Ishikawa (cell line): ENCODE results near the gene HOXC6.

Experiments
- CEBPB ChIP-seq: IDR thresholded peaks from 2 replicates; pipeline ENCODE4 v1.6.1; 2012
- CREB1 ChIP-seq: IDR thresholded peaks from 2 replicates; pipeline ENCODE4 v1.6.1; 2012; ENCODE audit warnings: low read depth
- EGR1 ChIP-seq: IDR thresholded peaks from 2 replicates; pipeline ENCODE4 v1.6.1; 2012
- EP300 ChIP-seq: IDR thresholded peaks from 2 replicates; pipeline ENCODE4 v1.6.1; 2012; ENCODE audit warnings: borderline replicate concordance
- FOXM1 ChIP-seq: IDR thresholded peaks from 2 replicates; pipeline ENCODE4 v1.6.1; 2012; ENCODE audit warnings: low read depth, borderline replicate concordance
- NFIC ChIP-seq: IDR thresholded peaks from 2 replicates; pipeline ENCODE4 v1.6.1; 2012
- RAD21 ChIP-seq: IDR thresholded peaks from 2 replicates; pipeline ENCODE4 v1.6.1; 2012; ENCODE audit warnings: low read depth
- REST ChIP-seq: IDR thresholded peaks from 2 replicates; pipeline ENCODE4 v1.6.1; 2012; ENCODE audit warnings: low read depth, mild to moderate bottlenecking
- TAF1 ChIP-seq: IDR thresholded peaks from 2 replicates; pipeline ENCODE4 v1.6.1; 2012; ENCODE audit warnings: low read depth, mild to moderate bottlenecking
- TCF12 ChIP-seq: IDR thresholded peaks from 2 replicates; pipeline ENCODE4 v1.6.1; 2012; ENCODE audit warnings: low read depth
- TEAD4 ChIP-seq: IDR thresholded peaks from 2 replicates; pipeline ENCODE4 v1.6.1; 2012
- USF1 ChIP-seq: IDR thresholded peaks from 2 replicates; pipeline ENCODE4 v1.6.1; 2012
- YY1 ChIP-seq: IDR thresholded peaks from 2 replicates; pipeline ENCODE4 v1.6.1; 2012; ENCODE audit warnings: low read depth
- ZBTB7A ChIP-seq: IDR thresholded peaks from 2 replicates; pipeline ENCODE4 v1.6.1; 2012; ENCODE audit warnings: low read depth
- TF ChIP-seq, protein P1 (sequence below): IDR thresholded peaks from 2 replicates; pipeline ENCODE4 v1.6.1; 2012

HOXC6 gene

GRCh38 chr12:54052438-54053002 lies 24.3 kb downstream of the HOXC6 start:
- no peak for TF ChIP-seq REST

GRCh38 chr12:54053003-54053750 lies 24.9 kb downstream of the HOXC6 start:
- TF ChIP-seq CREB1 = no peak
- no peak for TF ChIP-seq YY1
- no peak for TF ChIP-seq TAF1
- TF ChIP-seq ZBTB7A = no peak

DNA sequence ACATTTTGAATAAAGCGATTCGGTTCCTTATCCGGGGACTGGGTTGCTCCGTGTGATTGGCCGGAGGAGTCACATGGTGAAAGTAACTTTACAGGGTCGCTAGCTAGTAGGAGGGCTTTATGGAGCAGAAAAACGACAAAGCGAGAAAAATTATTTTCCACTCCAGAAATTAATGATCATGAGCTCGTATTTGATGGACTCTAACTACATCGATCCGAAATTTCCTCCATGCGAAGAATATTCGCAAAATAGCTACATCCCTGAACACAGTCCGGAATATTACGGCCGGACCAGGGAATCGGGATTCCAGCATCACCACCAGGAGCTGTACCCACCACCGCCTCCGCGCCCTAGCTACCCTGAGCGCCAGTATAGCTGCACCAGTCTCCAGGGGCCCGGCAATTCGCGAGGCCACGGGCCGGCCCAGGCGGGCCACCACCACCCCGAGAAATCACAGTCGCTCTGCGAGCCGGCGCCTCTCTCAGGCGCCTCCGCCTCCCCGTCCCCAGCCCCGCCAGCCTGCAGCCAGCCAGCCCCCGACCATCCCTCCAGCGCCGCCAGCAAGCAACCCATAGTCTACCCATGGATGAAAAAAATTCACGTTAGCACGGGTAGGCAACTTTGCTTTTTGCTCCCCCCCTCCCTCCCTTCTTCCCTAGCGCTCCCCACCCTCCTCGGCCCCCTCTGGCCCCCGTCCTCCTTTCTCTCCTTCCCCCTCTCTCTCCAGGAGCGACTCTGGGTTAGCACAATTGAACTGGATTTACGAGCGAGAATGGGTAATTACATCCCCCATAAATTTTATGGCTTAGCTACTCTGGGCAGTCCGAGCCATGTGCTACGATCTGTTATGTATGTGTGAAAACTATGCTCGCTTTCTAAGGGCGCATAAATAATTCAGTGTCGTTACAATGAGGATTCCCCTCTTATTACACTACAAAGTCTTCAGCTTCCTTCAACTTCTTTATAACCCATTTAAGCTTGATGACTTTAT lies 25.8 kb downstream of the HOXC6 start, which contains the start of gene HOXC4:
Gene HOXC4 (plus strand): TSS at position 85 of the 991 bp plus-strand sequence. CDS start 88 bp downstream, at position 173.
- no peak for TF ChIP-seq REST
- no peak for TF ChIP-seq CREB1
- TF ChIP-seq YY1 = no peak
- TF ChIP-seq, protein P1, sequence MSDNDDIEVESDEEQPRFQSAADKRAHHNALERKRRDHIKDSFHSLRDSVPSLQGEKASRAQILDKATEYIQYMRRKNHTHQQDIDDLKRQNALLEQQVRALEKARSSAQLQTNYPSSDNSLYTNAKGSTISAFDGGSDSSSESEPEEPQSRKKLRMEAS = no peak
- TF ChIP-seq TAF1 = no peak
- no peak for TF ChIP-seq ZBTB7A
- TF ChIP-seq FOXM1 = no peak
- no peak for TF ChIP-seq USF1
- no peak for TF ChIP-seq CEBPB
- no peak for TF ChIP-seq EP300

GRCh38 chr12:54054742-54055194 lies 26.5 kb downstream of the HOXC6 start:
- TF ChIP-seq TEAD4 (no peak), CEBPB (no peak), EGR1 (no peak), RAD21 (no peak), CREB1 (no peak), FOXM1 (no peak), NFIC (no peak), EP300 (no peak), REST (no peak), TAF1 (no peak), ZBTB7A (no peak), TCF12 (no peak), YY1 (no peak), USF1 (no peak)
- TF ChIP-seq, protein P1 = no peak
